HK-2 (cell line): ENCODE measurements around the gene ANXA2R.
"Not testable (repeated sequence)": the region's sequence is repeated elsewhere in the genome, so short reads cannot be mapped to it uniquely, and the experiment has no call there.

Experiments
- DNase-seq: peaks from one replicate; pipeline ENCODE4 v3.0.0-alpha.2; 2018; ENCODE audit not compliant: unreplicated experiment

Gene ANXA2R

GRCh38 chr5:43060020-43060419 lies 19.9 kb upstream of the ANXA2R start:
- DNase-seq, result not testable (repeated sequence)

- not testable (repeated sequence) for DNase-seq
Measured at GRCh38 chr5:43055098-43055497, 15.0 kb upstream of the ANXA2R start.

- DNase-seq, result no peak
Measured at GRCh38 chr5:43051684-43052083, 11.6 kb upstream of the ANXA2R start.

- DNase-seq, result no peak
Measured at GRCh38 chr5:43050384-43050783, 10.3 kb upstream of the ANXA2R start.

- no peak for DNase-seq
Measured at GRCh38 chr5:43049236-43049635, 9.1 kb upstream of the ANXA2R start.

GRCh38 chr5:43046474-43046873 lies 6.4 kb upstream of the ANXA2R start:
- no peak for DNase-seq

GRCh38 chr5:43045236-43045635 lies 5.1 kb upstream of the ANXA2R start:
- DNase-seq, result no peak

GRCh38 chr5:43044181-43044914 lies 4.2 kb upstream of the ANXA2R start:
- DNase-seq, result no peak

- no peak for DNase-seq
Measured at GRCh38 chr5:43043400-43043756, 3.3 kb upstream of the ANXA2R start.

GRCh38 chr5:43042626-43043399 lies 2.7 kb upstream of the ANXA2R start:
- peak; percentile 69 for DNase-seq

GRCh38 chr5:43042176-43042625 lies 2.1 kb upstream of the ANXA2R start:
- DNase-seq, result peak; percentile 70

- peak; percentile 65 for DNase-seq
Measured at GRCh38 chr5:43041669-43042175, 1.6 kb upstream of the ANXA2R start.

GRCh38 chr5:43041110-43041668 lies 1.1 kb upstream of the ANXA2R start:
- DNase-seq, result peak; percentile 47

- DNase-seq, result peak; percentile 47
Measured at GRCh38 chr5:43039471-43040286, 440 bp downstream of the ANXA2R start.

- no peak for DNase-seq
Measured at GRCh38 chr5:43039152-43039470, 1.0 kb downstream of the ANXA2R start.

- no peak for DNase-seq
Measured at GRCh38 chr5:43038496-43038989, 1.6 kb downstream of the ANXA2R start.

- no peak for DNase-seq
Measured at GRCh38 chr5:43037636-43038495, 2.3 kb downstream of the ANXA2R start.

- DNase-seq, result no peak
Measured at GRCh38 chr5:43036856-43037635, 3.1 kb downstream of the ANXA2R start.

GRCh38 chr5:43036409-43036808 lies 3.7 kb downstream of the ANXA2R start:
- no peak for DNase-seq

- DNase-seq, result no peak
Measured at GRCh38 chr5:43034591-43034968, 5.5 kb downstream of the ANXA2R start.
